Peyer's patch (tissue), 4 donors: Measurements from ENCODE around the gene DNALI1. TPM values are rescaled to one million over a fixed set of nuclear protein-coding genes. Genes with fewer than 3 reads are reported as not detected.
"Not testable (repeated sequence)": the region's sequence is repeated elsewhere in the genome, so short reads cannot be mapped to it uniquely, and the experiment has no call there.

Source experiments
- DNase-seq, 3 donors: peaks; one replicate each; pipeline ENCODE4 v3.0.0-alpha.2; 2017 to 2019
- H3K27ac ChIP-seq, 4 donors: fragments of 200-600 bp; sonication (generic); one replicate each; pipeline ENCODE4 v1.5.1; 2016 to 2019
- H3K27me3 ChIP-seq, 2 donors: fragments of 200-600 bp; sonication (generic); one replicate each; pipeline ENCODE4 v1.5.1; 2019
- H3K36me3 ChIP-seq, 3 donors: fragments of 200-600 bp; sonication (generic); one replicate each; pipeline ENCODE4 v1.5.1; 2016 to 2019
- H3K4me1 ChIP-seq, 4 donors: fragments of 200-600 bp; sonication (generic); one replicate each; pipeline ENCODE4 v1.5.1; 2016 to 2019
- H3K4me3 ChIP-seq, 4 donors: fragments of 200-600 bp; sonication (generic); 1 replicate in 3 of 4; 2 replicates in 1 of 4; pipeline ENCODE4 v1.5.1; 2016 to 2019; ENCODE audit warnings: mild to moderate bottlenecking in 1 of 4
- H3K9me3 ChIP-seq, 4 donors: fragments of 200-600 bp; sonication (generic); one replicate each; pipeline ENCODE4 v1.5.1; 2016 to 2019; ENCODE audit warnings: mild to moderate bottlenecking in 1 of 4
- POLR2A ChIP-seq, 2 donors: fragments of 450-650 bp; IDR thresholded peaks; one replicate each; pipeline ENCODE4 v1.5.1; 2017; ENCODE audit warnings: antibody characterized with exemption in 2 of 2, mild to moderate bottlenecking in 2 of 2, moderate library complexity in 2 of 2
- total RNA-seq, 4 donors: library from RNA; depleted of rRNA; stranded (reverse); fragments of >200 nt; gene quantifications; one replicate each; pipeline ENCODE4 v1.1.0, GENCODE V29; 2016
- TF ChIP-seq, protein P1 (sequence below), 6 experiments: fragments of 450-650 bp in 4 of 6; fragments of 200-600 bp in 2 of 6; sonication (generic) in 1 of 6; IDR thresholded peaks; one replicate each; pipeline ENCODE4 v1.5.1; 2017 to 2019; ENCODE audit warnings: antibody characterized with exemption in 6 of 6, mild to moderate bottlenecking in 3 of 6, moderate library complexity in 1 of 6

DNALI1 gene
- total RNA-seq, 4 donors from 2014 or later: 1.7 to 7.9 (median 3.7) TPM

DNA sequence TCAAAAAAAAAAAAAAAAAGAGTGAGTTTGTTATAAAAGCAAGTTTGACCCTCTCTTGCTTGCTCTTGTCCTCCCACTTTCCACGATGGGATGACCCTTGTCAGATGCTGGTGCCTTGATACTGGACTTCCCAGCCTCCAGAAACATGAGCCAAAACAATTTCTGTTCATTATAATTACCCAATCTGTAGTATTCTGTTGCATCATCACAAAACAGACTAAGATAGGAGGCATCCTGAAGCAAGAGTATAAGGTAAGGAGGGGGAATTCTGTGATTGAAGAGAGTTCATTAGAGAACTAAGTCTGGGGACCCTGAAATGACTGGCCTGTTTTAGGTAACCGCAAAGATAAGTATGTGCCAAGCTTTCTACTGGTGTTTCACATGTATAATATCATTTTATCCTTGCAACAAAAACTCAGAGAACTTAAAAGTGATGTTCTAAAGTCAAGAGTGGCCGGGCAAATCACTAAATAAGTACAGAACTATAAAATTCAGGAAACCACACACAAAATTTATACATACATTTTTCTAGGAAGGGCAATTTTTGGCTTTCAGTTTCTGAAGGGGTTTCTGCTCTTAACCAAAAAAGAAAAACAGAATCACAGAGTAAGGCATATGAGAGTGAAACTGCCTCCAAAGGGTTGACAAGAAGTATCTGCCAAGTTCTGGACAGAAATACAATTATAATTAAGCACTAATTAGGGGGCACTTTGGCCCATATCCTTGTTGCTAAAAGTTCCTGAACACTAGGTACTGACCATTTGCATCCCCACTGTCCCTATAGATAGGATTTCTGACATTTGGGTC is 14.0 kb downstream of the DNALI1 start:
- Histone ChIP-seq H3K27ac (no peak overlapping the region), H3K9me3 (no peaks in the 10 kb centered on the region), H3K36me3 (peaks cover 0 to 98% (median 2%) of the 10 kb centered on the region in 3 donors), H3K27me3 (no peaks in the 10 kb centered on the region), H3K4me3 (no peak overlapping the region), H3K4me1 (no peaks in the 10 kb centered on the region)
- DNase-seq: no peak
- TF ChIP-seq, protein P1, sequence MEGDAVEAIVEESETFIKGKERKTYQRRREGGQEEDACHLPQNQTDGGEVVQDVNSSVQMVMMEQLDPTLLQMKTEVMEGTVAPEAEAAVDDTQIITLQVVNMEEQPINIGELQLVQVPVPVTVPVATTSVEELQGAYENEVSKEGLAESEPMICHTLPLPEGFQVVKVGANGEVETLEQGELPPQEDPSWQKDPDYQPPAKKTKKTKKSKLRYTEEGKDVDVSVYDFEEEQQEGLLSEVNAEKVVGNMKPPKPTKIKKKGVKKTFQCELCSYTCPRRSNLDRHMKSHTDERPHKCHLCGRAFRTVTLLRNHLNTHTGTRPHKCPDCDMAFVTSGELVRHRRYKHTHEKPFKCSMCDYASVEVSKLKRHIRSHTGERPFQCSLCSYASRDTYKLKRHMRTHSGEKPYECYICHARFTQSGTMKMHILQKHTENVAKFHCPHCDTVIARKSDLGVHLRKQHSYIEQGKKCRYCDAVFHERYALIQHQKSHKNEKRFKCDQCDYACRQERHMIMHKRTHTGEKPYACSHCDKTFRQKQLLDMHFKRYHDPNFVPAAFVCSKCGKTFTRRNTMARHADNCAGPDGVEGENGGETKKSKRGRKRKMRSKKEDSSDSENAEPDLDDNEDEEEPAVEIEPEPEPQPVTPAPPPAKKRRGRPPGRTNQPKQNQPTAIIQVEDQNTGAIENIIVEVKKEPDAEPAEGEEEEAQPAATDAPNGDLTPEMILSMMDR (IDR thresholded peaks at IDR 0.05): no peak
- no peak for TF ChIP-seq POLR2A (IDR thresholded peaks at IDR 0.05)

DNA sequence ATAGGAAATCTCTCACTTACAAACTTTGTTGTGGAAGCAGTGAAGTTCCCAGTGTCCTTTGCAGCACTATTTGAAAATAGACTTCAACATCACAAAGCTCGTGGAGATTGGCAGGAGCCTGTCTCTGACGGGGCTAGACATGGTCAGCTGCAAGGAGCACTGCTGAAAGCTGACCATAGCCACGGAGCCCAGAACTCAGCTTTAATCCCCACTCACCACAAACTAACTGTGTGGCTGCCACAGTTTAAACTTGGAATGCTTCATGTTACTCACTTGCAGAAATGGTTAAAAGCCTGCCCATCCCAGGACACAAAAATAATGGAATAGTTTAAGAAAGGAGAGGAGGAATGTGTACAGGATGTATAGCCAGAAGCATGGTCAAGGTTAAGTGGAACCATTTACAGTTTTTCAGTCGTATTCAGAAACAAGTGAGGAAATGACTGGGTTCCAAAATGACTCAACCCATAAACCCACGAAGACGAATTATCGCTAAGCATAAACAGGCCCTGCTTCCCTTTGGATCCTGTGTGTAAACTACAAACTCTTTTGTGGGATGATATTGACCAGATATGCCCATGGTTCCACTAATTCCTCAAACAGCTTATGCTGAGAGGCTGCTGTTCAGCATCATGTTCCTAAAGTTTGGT is 18.2 kb downstream of the DNALI1 start:
- Histone ChIP-seq H3K27ac (peak overlapping the region in 1 of 4 donors; percentile 63), H3K36me3 (peaks cover 0 to 95% (median 0%) of the 10 kb centered on the region in 3 donors)
- DNase-seq: no peak

DNA sequence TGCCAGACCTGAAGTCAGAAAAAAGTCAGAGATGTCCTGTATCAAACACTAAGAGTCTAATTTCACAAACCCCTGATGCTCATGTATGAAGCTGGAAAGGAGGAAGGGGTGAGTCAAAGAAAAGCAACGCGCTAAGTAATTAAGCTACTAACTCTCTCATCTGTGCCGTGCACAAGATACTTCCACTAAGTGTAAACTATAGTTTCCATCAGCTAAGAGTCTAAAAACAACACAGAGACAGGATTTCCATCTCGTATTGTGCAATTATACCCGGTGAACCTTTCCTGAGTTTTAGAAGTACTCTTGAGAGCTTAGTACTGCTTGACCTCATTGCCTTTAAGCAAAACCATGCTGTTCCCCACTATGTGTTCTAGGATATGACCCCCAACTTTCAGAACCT is 19.0 kb downstream of the DNALI1 start:
- no peak overlapping the region for H3K4me3 ChIP-seq
- H3K27me3 ChIP-seq: no peaks in the 10 kb centered on the region
- H3K9me3 ChIP-seq: no peaks in the 10 kb centered on the region
- no peaks in the 10 kb centered on the region for H3K4me1 ChIP-seq
- no peak for TF ChIP-seq POLR2A (IDR thresholded peaks at IDR 0.05)
- TF ChIP-seq, protein P1 (IDR thresholded peaks at IDR 0.05): no peak
- H3K27ac ChIP-seq: peak overlapping the region in 1 of 4 donors; percentile 63
- peaks cover 0 to 97% (median 0%) of the 10 kb centered on the region in 3 donors for H3K36me3 ChIP-seq
- DNase-seq: no peak

More for the DNA sequence above, 18.2 kb downstream of the DNALI1 start:
- TF ChIP-seq, protein P1 (IDR thresholded peaks at IDR 0.05): no peak
- TF ChIP-seq POLR2A (IDR thresholded peaks at IDR 0.05): no peak
- Histone ChIP-seq H3K4me3 (no peak overlapping the region), H3K27me3 (no peaks in the 10 kb centered on the region), H3K4me1 (no peaks in the 10 kb centered on the region), H3K9me3 (no peaks in the 10 kb centered on the region)

DNA sequence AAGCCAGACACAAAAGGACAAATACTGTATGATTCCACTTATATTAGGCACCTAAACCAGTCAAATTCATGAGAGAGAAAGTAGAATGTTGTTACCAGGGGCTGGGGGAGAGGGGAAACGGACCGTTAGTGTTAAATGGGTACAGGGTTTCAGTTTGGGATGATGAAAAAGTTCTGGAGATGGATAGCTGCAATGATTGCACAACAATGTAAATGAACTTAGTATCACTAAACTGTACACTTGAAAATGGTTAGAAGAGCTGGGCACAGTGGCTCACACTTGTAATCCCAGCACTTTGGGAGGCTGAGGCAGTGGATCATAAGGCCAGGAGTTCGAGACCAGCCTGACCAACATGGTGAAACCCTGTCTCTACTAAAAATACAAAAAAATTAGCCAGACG is 27.8 kb downstream of the DNALI1 start:
- H3K27ac ChIP-seq, H3K4me1 ChIP-seq, H3K27me3 ChIP-seq, H3K9me3 ChIP-seq, DNase-seq, H3K4me3 ChIP-seq: not testable (repeated sequence)
- H3K36me3 ChIP-seq: peaks cover 0 to 94% (median 0%) of the 10 kb centered on the region in 3 donors

- DNase-seq: no peak
- TF ChIP-seq, protein P1 (IDR thresholded peaks at IDR 0.05): no peak
- no peak for TF ChIP-seq POLR2A (IDR thresholded peaks at IDR 0.05)
- H3K9me3 ChIP-seq: no peaks in the 10 kb centered on the region
- H3K27ac ChIP-seq: no peak overlapping the region
- H3K4me1 ChIP-seq: peaks cover 0 to 4% (median 0%) of the 10 kb centered on the region in 4 donors
- H3K36me3 ChIP-seq: peaks cover 0 to 91% (median 0%) of the 10 kb centered on the region in 3 donors
- H3K4me3 ChIP-seq: no peak overlapping the region
- H3K27me3 ChIP-seq: no peaks in the 10 kb centered on the region
These were observed 32.2 kb downstream of the DNALI1 start for GRCh38 chr1:37588939-37589338.

DNA sequence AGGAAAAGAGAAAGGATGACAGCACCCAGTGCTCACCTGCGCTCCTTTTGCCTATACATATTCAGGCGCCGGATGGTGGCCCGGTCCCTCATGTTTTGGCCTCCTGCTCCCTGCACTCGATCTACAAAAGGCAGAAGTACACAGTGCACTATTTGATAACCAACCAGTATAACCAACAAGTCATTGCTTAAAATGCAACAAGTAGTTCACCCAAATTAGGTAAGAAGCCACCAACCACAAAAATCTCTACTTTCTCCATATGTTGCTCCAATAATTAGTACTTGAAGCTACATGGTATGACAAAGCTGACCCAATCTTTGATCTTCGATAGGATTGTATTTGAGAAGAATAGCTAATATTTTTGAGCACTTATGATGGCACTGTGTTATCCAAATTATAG is 37.0 kb downstream of the DNALI1 start:
- TF ChIP-seq, protein P1 (IDR thresholded peaks at IDR 0.05): no peak
- TF ChIP-seq POLR2A (IDR thresholded peaks at IDR 0.05): no peak
- H3K9me3 ChIP-seq: no peaks in the 10 kb centered on the region
- DNase-seq: no peak
- peaks cover 0 to 48% (median 0%) of the 10 kb centered on the region in 3 donors for H3K36me3 ChIP-seq
- H3K4me1 ChIP-seq: peaks cover 0 to 14% (median 0%) of the 10 kb centered on the region in 4 donors
- no peaks in the 10 kb centered on the region for H3K27me3 ChIP-seq
- no peak overlapping the region for H3K27ac ChIP-seq
- H3K4me3 ChIP-seq: no peak overlapping the region
